ENCODE results near the gene CLDN7.

Gene CLDN7

GRCh38 chr17:7218166-7218565 is 44.1 kb downstream of the CLDN7 start:
- DNase-seq, result no peak

- DNase-seq, result peak; percentile 83
Observed at GRCh38 chr17:7217113-7217987, 44.9 kb downstream of the CLDN7 start.

DNA sequence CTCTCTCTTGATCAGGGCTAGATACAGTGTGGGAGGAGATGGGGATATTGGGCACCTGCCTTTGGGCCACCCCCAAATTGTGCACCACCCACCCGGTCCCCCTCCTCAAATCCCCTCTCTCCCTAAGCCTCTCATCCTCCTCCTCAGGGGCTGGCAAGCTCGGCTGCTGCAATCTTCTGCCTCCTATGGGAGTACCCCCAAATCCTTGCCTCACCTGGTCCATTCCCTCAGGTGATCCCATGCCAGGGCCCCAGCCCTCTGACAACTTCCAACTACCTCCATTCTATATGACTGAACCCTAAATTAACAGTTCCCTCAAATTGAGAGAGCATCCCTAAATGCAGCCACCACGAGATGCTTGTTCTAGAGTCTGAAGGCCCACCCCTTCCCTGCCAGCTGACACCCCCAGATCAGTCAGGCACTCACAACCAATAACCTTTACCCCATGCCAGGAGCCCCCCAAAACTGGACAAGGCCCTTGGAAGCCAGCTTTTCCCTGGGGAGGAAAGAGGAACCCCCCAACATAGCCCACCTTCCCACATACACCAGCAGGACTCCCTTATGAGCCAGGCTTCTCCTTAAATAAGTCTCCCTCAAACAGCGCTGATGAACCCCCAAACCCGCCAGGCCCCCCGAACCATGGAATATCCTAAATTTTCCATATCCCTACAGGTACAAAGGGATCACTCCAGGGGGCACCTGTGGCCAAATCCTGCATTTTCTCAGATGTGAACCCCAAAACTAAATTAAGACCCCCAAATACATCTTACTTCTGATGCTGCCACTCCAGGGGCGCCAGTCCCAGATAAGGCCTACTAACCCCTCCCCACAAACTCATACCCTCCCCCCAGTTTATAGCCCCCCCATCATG is 45.8 kb downstream of the CLDN7 start:
- no peak for DNase-seq

DNA sequence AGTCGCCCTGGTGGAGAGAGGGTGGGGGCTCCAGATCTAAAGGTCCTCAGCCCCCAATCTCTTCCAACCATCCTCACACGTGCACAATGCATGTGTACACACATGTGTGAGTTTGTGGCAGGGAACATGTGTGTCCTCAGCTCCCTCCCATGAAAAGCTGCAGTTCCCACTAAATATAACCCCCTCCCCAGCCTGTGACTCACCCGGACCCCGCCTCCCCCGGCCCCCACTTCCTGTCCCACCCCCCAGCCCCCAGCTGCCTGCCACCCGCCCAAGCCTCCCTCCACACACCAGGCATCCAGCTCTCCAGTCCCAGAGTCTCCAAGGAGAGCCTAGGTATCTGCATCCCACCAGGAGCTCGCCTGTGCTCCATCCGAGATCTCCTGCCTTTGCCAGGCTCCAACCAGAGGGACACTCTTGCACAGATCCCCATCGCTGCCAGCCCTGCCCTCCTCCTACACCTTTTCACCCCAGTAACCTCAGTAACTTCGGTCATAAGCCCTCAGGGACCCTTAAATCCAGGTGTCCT is 46.6 kb downstream of the CLDN7 start:
- DNase-seq, result peak; percentile 57

DNA sequence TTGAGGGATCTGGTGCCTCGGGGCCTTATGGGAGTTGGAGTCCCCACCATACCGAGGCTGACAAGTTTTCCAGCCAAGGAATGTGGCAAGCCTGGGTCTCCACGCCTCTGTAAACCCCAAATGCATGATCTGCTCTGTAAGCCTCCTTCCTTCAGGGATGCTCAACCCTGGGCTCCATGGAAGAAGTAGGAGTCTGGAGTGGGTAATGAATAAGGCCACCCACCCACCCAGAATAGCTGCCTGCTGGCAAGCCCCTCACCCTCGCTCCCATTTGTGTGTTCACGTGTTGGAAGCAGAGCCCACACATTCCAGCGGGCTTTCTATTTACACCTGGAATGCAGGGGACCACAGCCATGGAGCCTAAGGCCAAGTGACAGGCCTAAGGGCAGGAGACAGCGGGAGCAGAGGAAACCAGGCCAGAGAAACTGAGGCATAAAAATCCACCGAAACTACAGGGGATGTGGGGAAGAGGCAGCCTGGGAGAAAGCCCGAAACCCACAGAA is 47.1 kb downstream of the CLDN7 start:
- no peak for DNase-seq

- DNase-seq, result peak; percentile 98
Observed at GRCh38 chr17:7214300-7215135, 47.8 kb downstream of the CLDN7 start.

DNA sequence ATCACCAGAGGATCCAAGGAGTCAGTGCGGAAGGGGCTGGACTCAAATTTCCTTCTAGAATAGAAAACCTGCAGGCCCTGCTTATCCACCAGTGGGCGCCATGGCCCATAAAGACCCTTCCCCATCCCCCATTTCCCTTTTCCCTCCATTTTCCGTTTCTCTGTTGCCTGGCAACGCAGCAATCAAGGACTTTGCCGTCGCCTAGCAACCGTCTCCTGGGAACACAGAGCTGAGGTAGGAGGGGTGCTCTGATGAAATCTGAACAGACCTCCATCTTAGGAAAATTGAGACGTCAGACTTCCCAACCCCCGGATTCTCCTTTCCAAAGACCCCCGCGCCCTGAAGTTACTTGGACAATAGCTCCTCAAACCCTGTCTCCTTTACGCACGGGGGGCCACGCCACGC is 48.4 kb downstream of the CLDN7 start:
- DNase-seq, result peak; percentile 86

DNA sequence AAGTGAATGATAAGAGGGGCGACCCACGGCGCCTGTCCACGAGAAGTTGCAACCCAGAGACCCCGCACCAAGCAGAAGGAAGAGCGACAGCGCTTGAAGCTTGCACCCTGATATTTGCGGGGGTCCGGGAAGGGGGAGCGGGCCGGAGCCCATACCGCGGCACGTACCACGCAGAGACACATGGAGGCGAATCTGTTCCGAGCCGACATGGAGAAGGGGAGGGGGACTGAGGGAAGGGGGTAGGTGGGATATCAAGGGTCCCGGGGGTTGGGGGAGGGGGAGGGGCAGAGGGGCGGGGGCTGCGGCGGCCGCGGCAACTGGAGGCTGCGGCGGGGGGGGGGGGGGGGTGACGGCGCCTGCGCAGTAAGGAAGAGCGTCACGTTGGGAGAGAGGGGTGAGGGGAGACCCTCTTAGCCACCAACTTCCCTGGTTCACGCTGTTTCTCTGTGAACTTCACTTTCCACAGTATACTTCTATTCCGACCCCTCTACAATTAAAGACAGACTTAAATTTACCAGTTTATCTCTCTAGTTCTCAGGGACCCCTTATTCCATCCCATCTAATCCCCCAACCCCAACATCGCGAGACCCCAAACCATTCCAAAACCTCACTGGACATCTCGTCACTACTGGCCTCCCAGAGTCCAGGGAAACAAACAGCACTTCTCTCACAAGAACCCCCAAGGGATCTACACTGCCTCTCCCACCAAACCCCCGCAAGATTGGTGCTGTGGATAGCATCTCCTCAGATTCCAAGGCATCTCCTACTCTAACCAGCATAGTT is 50.6 kb downstream of the CLDN7 start:
- no peak for DNase-seq

All from fibroblast of skin of right biceps (primary cell).